ENCODE measurements around the gene VAMP2.

GRCh38 chr17:8188263-8188839 is 25.6 kb upstream of the VAMP2 start:
- TF ChIP-seq CTCF (IDR thresholded peaks at IDR 0.05) (no peak), POLR2A (IDR thresholded peaks at IDR 0.05) (no peak)
